GM23338 (cell line): ENCODE data around the gene PPIF. TPM values are rescaled to one million over a fixed set of nuclear protein-coding genes. Genes with fewer than 3 reads are reported as not detected.

Experiments used
- ATAC-seq: fragments of 200-7000 bp; cut with Tn5 transposase; 3 replicates; pipeline ENCODE4 v1.9.1; 2020
- DNase-seq: peaks from one replicate; pipeline ENCODE4 v3.0.0-alpha.2; 2015; ENCODE audit warnings: low spot score
- H2AFZ ChIP-seq: fragments of 200-600 bp; sonication (generic); 2 replicates; pipeline ENCODE4 v1.8.0; 2016; ENCODE audit warnings: antibody characterized with exemption, mild to moderate bottlenecking, moderate library complexity
- H3F3A ChIP-seq: fragments of 200-600 bp; sonication (generic); replicated peaks from 2 replicates; pipeline ENCODE4 v1.8.0; 2017; ENCODE audit warnings: antibody characterized with exemption, mixed run types, low read depth
- H3K27ac ChIP-seq: fragments of 200-600 bp; sonication (generic); 2 replicates; pipeline ENCODE4 v1.6.1; 2016; ENCODE audit warnings: low read depth
- H3K27me3 ChIP-seq: fragments of 200-600 bp; sonication (generic); 2 replicates; pipeline ENCODE4 v1.8.0; 2016; ENCODE audit warnings: mild to moderate bottlenecking, mixed run types, moderate library complexity; ENCODE audit not compliant: insufficient read depth
- H3K36me3 ChIP-seq: fragments of 200-600 bp; sonication (generic); 2 replicates; pipeline ENCODE4 v1.8.0; 2016; ENCODE audit warnings: mild to moderate bottlenecking; ENCODE audit not compliant: insufficient read depth
- H3K4me1 ChIP-seq: fragments of 200-600 bp; sonication (generic); 2 replicates; pipeline ENCODE4 v1.8.0; 2016; ENCODE audit warnings: mild to moderate bottlenecking, moderate library complexity; ENCODE audit not compliant: insufficient read depth
- H3K4me2 ChIP-seq: fragments of 200-600 bp; sonication (generic); 2 replicates; pipeline ENCODE4 v1.7.1; 2017; ENCODE audit warnings: mixed run types
- H3K4me3 ChIP-seq: fragments of 200-600 bp; sonication (generic); 2 replicates; pipeline ENCODE4 v1.6.1; 2016; ENCODE audit warnings: mixed run types
- H3K79me2 ChIP-seq: fragments of 200-600 bp; sonication (generic); replicated peaks from 2 replicates; pipeline ENCODE4 v1.8.0; 2017; ENCODE audit warnings: mild to moderate bottlenecking; ENCODE audit not compliant: insufficient read depth
- H3K9me2 ChIP-seq: fragments of 200-600 bp; sonication (generic); 2 replicates; pipeline ENCODE4 v1.8.0; 2017; ENCODE audit not compliant: insufficient read depth
- H4K20me1 ChIP-seq: fragments of 200-600 bp; sonication (generic); replicated peaks from 2 replicates; pipeline ENCODE4 v1.8.0; 2017; ENCODE audit warnings: mild to moderate bottlenecking; ENCODE audit not compliant: insufficient read depth
- H3K27ac Mint-ChIP-seq: 2 replicates; pipeline ENCODE4 v1.8.0; 2020; ENCODE audit warnings: inconsistent platforms, mild to moderate bottlenecking, moderate library complexity, mixed read lengths
- H3K27me3 Mint-ChIP-seq: 3 replicates; pipeline ENCODE4 v1.8.0; 2022; ENCODE audit warnings: low read depth, mild to moderate bottlenecking, moderate library complexity, mixed read lengths, inconsistent platforms; ENCODE audit not compliant: insufficient read depth, poor library complexity
- H3K36me3 Mint-ChIP-seq: 3 replicates; pipeline ENCODE4 v1.8.0; 2021; ENCODE audit warnings: low read depth, mild to moderate bottlenecking, inconsistent platforms, moderate library complexity, mixed read lengths
- H3K4me1 Mint-ChIP-seq: 3 replicates; pipeline ENCODE4 v1.8.0; 2020; ENCODE audit warnings: mild to moderate bottlenecking, inconsistent platforms, mixed read lengths
- H3K4me3 Mint-ChIP-seq: 3 replicates; pipeline ENCODE4 v1.8.0; 2021; ENCODE audit warnings: moderate library complexity, mild to moderate bottlenecking, inconsistent platforms, mixed read lengths
- H3K9me3 Mint-ChIP-seq: 3 replicates; pipeline ENCODE4 v1.8.0; 2020; ENCODE audit warnings: moderate library complexity, mild to moderate bottlenecking, inconsistent platforms, mixed read lengths
- CREB1 ChIP-seq: fragments of 250-450 bp; sonication (Bioruptor Pico); IDR thresholded peaks from 2 replicates; pipeline ENCODE4 v1.5.0; 2020; ENCODE audit warnings: low read depth, mild to moderate bottlenecking, moderate library complexity
- CTCF ChIP-seq, 2 experiments: fragments of 200-600 bp in 1 of 2; sonication (generic) in 1 of 2; conservative IDR thresholded peaks; 2 replicates each; pipeline versions ENCODE4 v1.5.1 to v1.6.1; 2016 to 2017; ENCODE audit warnings: antibody characterized with exemption in 2 of 2, low read depth in 2 of 2, mild to moderate bottlenecking in 2 of 2, moderate library complexity in 1 of 2
- ETS1 ChIP-seq: IDR thresholded peaks from 2 replicates; pipeline ENCODE4 v1.6.1; 2016; ENCODE audit warnings: antibody characterized with exemption
- EZH2 ChIP-seq: fragments of 200-600 bp; sonication (generic); IDR thresholded peaks from one replicate; pipeline ENCODE4 v1.8.0; 2017; ENCODE audit warnings: antibody characterized with exemption, mild to moderate bottlenecking, low read depth; ENCODE audit not compliant: unreplicated experiment
- EZH2phosphoT487 ChIP-seq: fragments of 200-600 bp; sonication (generic); IDR thresholded peaks from one replicate; pipeline ENCODE4 v1.8.1; 2018; ENCODE audit warnings: antibody characterized with exemption; ENCODE audit not compliant: unreplicated experiment
- JUNB ChIP-seq: IDR thresholded peaks from one replicate; pipeline ENCODE4 v1.6.1; 2016; ENCODE audit warnings: antibody characterized with exemption; ENCODE audit not compliant: unreplicated experiment
- NANOG ChIP-seq: IDR thresholded peaks from 2 replicates; pipeline ENCODE4 v1.6.1; 2016; ENCODE audit warnings: antibody characterized with exemption, borderline replicate concordance
- POLR2AphosphoS5 ChIP-seq: IDR thresholded peaks from 2 replicates; pipeline ENCODE4 v1.6.1; 2016; ENCODE audit warnings: antibody characterized with exemption, low read depth
- REST ChIP-seq: IDR thresholded peaks from one replicate; pipeline ENCODE4 v1.6.1; 2018; ENCODE audit warnings: antibody characterized with exemption; ENCODE audit not compliant: unreplicated experiment
- STAT1 ChIP-seq: IDR thresholded peaks from one replicate; pipeline ENCODE4 v1.6.1; 2016; ENCODE audit warnings: antibody characterized with exemption; ENCODE audit not compliant: unreplicated experiment
- ZNF114 ChIP-seq: fragments of 250-450 bp; sonication (Bioruptor Pico); IDR thresholded peaks from 2 replicates; pipeline ENCODE4 v1.5.0; 2020; ENCODE audit warnings: mild to moderate bottlenecking, moderate library complexity
- ZNF331 ChIP-seq: fragments of 250-450 bp; sonication (Bioruptor Pico); IDR thresholded peaks from 2 replicates; pipeline ENCODE4 v1.5.0; 2020; ENCODE audit warnings: low read depth, mild to moderate bottlenecking, moderate library complexity
- ZNF462 ChIP-seq: fragments of 250-450 bp; sonication (Bioruptor Pico); IDR thresholded peaks from 2 replicates; pipeline ENCODE4 v1.5.0; 2020; ENCODE audit warnings: mild to moderate bottlenecking, moderate library complexity
- polyA plus RNA-seq: library from polyadenylated mRNA; unstranded; fragments of >200 nt; fragmentation: Nextera tagmentation; extraction: Ambion mirVana; gene quantifications from 2 replicates; pipeline ENCODE4 v1.2.1, GENCODE V29; 2016
- total RNA-seq: library from RNA; depleted of rRNA; stranded (reverse); fragments of >200 nt; shearing (Covaris generic); gene quantifications from 2 replicates; pipeline ENCODE4 v1.2.3, GENCODE V29; 2014

Gene PPIF
- total and polyA plus RNA-seq, 2 experiments from 2014 or later = 32.1 to 43.6 TPM

- Mint-ChIP-seq H3K9me3 (no peaks in the 10 kb centered on the region), H3K27me3 (peaks cover 9% of the 10 kb centered on the region), H3K4me1 (peaks cover 3% of the 10 kb centered on the region; the same call in 2 of the 3 replicates), H3K27ac (peak overlapping the region; percentile 47; the same call in 1 of the 2 replicates), H3K4me3 (no peak overlapping the region), H3K36me3 (no peaks in the 10 kb centered on the region)
- no peaks in the 10 kb centered on the region for H3K27me3 ChIP-seq
- no peak overlapping the region for H3K4me2 ChIP-seq
- TF ChIP-seq CTCF (conservative IDR thresholded peaks at IDR 0.05; ENCODE audit: low read depth in 2 of 2) = no peak
- no peak for TF ChIP-seq NANOG
- no peak for TF ChIP-seq REST
- no peak for TF ChIP-seq EZH2phosphoT487
- TF ChIP-seq ZNF114 = no peak
- no peak for TF ChIP-seq POLR2AphosphoS5
- TF ChIP-seq ZNF331 (CRISPR knock-in tag) = no peak
- no peak for TF ChIP-seq EZH2
- TF ChIP-seq JUNB = no peak
- TF ChIP-seq STAT1 = no peak
- no peak for TF ChIP-seq ZNF462
- no peak for TF ChIP-seq CREB1 (CRISPR knock-in tag)
- no peak for TF ChIP-seq ETS1
- no peak overlapping the region for H3K4me3 ChIP-seq
- no peak for DNase-seq
- no peaks in the 10 kb centered on the region; the same call in 1 of the 2 replicates for H3F3A ChIP-seq
- H4K20me1 ChIP-seq = no peaks in the 10 kb centered on the region
- no peak overlapping the region for H2AFZ ChIP-seq
- no peaks in the 10 kb centered on the region for H3K36me3 ChIP-seq
- H3K9me2 ChIP-seq = no peaks in the 10 kb centered on the region
- peak; percentile 26 for ATAC-seq
- H3K4me1 ChIP-seq = no peaks in the 10 kb centered on the region
- H3K79me2 ChIP-seq = no peaks in the 10 kb centered on the region
- no peak overlapping the region for H3K27ac ChIP-seq
These were observed 34.5 kb downstream of the PPIF start for GRCh38 chr10:79381804-79382221.
